ENCODE data around the gene SINHCAF.

Gene SINHCAF

DNA sequence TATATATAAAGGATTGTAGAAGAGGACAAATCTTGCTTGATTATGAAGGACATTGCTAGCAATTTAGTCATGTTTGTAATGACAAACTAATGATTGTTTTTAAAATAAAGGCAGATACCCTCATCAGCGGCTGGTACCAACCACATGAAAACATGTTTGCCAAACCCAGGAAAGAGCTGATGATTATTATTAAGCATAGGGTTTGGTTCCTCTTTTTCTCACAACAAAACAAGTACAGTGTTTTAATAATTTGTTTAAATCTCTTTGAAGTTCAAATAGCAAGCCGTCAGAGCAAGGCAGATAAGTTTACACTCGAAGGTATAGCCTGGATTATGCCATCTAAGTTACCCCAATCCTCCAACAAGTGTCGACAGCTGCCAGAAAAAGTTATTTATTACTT lies 5.3 kb upstream of the SINHCAF start:
- no peak for DNase-seq (ENCODE audit: low spot score)

DNA sequence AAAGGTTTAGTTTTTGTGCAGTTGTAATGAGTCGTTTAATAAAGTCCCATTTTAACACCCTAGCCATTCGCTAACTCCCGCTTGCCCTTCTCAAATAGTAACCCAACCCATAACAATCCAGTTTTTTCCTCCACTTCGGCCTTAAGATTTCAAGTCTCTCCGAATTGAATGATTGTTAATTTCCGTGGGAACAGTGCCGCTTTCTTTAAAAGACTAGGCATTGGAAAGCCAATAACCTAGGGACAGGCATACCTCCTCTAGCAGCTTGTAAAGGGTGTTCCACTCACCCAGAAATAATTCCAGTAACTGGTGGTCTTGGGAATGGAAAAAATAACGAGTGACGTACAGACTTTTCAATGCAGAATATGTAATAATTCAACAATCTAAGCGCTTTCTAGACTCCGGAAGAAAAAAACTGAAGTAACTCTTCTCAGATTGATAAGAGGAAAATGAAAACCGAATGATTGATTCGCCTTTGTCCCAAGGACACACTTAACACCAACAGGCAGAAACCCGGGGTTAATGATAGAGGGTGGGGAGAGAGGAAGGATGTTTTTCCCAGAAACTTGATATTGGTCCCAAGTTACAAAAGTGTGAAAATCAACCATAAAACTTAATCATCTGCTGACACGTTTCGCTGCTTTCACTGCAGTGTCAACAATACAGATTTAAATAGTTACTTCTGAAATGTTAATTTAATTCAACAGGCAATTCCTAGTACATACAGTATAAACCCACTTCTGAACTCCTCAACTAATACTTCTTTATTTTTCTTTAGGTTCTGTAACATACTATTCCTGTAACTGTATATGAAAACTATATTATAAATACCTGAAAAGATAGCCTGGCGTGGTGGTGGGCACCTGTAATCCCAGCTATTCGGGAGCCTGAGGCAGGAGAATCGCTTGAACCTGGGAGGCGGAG lies 1.0 kb upstream of the SINHCAF start:
- DNase-seq (ENCODE audit: low spot score) = peak; percentile 6

DNA sequence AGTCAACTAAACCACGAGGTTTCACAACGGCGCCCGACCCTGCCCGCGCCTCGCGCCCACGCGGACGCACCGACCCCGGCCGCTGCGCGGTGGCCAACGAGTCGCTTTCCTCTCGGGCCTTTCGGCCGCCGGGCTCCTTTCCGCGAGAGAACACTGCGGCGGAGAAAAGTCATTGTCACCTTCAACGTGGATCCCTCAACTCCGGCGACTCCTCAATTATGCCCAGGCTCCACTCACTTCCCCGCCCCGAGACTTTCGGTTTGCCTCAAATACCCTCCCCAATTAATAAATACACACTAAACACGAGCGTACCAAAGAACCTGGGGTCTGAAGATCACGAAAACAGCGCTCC lies 450 bp downstream of the SINHCAF start:
- DNase-seq (ENCODE audit: low spot score) = no peak

DNA sequence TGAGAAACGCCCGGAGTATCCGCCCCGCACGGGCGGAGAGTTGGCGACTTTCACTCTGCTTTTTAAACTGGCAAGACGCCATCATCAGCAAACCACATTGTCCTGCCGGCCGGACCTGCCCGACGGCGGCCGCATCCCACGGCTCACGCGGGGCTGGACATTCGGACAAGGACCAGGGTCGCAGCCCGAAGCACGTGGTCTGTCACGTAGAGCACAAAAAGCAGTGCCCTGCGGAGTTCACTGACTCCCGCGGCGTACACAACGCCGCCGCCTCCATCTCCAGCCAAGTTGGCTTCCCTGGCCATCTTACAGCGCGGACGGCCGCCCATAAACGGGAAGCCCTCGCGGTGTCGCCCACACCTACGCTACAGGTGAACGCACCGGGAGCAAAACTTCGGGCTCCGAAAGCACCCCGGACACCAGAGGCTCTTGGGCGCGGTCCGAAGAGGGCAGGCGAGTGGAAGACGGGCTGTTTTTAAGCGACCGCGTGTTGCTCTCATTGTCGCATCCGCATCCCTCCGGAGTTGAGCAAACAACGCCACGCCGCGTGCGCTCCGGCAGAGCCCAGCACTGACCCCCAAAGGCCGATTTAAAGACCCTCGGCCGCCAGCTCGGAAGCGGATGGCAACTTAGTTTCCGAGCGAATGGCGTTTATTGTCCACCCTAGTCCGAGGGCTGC lies 966 bp downstream of the SINHCAF start:
- peak; percentile 62 for DNase-seq (ENCODE audit: low spot score)

- DNase-seq (ENCODE audit: low spot score) = peak; percentile 68
Measured at GRCh38 chr12:31324116-31324844, 1.7 kb downstream of the SINHCAF start.

DNA sequence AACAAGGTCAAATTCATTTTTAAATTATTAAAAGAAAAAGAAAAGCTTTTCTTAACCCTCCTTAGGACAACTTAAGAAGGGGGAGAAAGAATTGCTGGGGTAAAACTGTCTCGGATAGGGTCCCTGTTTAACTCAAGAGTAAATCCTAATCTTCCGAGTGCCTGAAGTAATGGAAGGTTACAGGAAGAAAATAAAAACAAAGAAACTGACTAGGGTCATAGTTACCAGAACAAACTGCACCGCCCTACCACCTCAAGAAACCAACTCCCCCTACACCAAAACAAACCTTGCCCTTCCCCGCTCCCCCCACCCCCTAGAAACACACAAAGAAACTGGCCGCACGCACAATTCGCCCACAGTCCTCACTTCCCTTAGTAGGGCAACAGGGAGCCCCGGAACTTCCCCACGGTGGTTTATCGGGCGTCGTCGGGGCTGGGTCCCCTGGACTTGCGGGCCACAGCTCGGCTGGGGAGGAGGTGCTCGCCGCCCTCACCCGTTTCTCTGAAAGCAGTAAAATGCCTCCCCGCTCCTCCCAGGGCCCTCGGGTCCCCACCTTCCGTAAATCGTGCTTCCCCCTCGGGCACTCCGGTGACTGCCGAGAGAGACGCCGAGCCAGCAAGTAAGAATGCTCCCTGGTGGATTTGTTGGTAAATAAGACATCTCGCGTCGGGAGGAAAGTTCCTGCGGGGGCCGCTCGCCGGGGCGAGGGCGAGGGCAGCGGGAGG lies 2.4 kb downstream of the SINHCAF start:
- peak; percentile 21 for DNase-seq (ENCODE audit: low spot score)

DNA sequence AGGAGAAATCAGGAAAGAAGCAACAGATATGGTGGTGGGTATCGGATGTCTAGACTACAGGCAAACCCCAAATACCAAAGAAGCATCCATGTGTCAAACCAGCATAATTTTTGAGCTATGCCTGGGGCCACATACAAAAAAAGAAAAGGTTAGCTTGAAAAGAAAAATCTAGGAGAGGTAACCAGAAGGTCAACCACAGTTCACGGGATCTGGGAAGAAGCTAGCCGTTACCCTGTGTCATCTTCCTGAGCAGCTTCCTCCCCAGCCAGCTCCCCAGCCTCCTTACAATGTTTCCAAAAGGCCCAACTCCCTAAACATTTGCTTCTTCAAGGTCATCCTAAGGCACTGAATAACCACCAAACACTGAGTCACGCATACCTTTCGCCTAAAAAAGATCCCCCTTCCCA lies 3.1 kb downstream of the SINHCAF start:
- DNase-seq (ENCODE audit: low spot score) = peak; percentile 15

- no peak for DNase-seq (ENCODE audit: low spot score)
Measured at GRCh38 chr12:31321897-31322228, 4.1 kb downstream of the SINHCAF start.

DNA sequence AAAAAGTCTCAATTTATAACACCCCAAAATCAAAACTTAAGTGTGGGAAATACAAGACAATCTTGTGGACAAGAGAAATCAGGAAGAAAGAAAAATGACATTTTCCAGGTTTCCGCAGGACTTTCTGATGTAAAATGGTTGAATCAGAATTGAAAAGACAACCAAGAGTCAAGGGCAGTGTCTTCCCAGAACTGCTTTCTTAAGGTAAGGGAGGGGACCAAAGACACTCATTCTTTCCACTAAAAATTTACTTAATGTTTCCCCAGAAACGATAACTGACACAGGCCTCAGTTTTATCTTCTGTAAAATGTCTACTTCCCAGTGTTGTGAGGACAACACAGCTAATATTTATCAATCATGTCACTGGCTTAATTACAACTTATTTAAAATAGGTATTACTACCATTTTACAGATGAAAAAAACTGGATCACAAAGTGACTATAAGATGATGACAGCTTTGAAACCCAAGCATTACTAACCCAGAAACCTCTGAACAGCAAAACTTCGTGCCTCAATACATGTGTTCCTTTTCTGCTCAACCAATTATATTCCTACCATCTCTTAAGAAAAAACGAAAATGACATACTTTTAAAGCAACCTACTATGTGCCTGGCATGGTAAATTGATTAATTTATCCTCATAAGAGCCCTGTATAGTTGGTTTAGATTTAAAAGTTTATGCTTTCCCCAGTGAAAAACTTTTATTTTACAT lies 4.6 kb downstream of the SINHCAF start:
- no peak for DNase-seq (ENCODE audit: low spot score)

DNA sequence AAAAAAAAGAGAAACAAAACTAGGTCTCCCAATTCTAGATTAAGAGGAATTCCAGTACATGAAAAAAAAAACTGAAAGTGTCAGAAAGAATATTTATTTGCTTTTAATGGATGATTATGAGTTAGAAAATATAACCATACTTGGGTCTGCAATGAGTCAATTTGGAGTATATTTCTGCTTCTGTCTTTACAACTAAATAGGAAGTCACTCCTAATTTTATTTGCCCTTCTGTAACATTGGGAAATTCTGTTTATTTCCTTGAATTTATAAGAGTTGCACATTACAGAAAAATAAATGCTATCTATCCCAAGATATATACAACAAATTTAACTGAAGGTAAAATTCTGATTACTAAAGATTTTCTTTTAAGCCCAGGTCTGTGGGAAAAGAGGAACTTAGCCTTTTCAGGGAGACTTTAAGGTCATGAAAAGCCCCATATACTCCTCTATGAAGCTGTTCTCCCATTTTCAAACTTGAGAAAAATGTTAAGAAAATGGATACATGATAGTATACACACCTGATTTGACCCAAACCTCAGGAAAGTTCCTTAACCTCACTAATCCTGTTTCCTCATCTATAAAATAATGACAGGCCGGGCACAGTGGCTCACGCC lies 7.2 kb downstream of the SINHCAF start:
- no peak for DNase-seq (ENCODE audit: low spot score)

DNA sequence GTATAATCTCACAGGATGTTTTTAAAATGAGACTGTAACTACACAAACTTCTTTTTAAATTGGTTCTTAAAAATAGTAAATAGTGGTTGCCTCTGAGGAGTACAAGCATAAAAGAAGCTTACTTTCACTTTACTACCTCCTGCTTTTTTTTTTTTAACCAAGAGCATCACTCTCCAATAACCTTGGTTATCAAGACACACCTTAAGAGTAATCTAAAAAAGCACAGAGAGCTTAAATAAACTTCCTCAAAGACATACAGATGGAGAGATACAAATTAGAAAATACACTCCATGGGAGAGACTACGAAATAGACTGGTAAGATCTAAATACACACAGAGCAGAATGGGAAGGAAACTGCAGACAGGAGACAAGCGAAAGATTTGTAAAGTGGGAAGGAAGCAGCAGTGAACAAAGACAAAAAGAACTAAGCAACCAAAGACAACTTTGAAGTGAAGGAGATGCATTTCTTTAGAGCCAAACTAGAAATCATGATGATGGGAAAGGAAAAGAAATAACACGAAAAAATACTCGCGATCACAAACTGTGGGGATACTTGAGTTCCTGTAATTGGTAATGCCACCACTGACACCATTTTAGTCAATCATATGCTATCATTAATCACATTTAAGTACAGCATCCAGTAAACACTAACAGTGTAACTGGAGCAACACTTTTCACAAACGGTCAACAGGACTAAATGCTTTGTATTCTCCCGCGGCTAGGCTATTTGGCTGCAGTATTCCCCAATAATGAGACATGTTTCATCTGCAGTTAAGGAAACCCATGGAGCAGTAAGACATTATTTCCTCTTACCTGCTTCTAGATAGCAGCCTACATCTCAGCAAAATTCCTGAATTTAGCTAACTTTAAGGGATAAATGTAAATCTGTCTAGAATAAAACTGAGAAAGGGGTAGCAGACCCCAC lies 8.2 kb downstream of the SINHCAF start:
- peak; percentile 21 for DNase-seq (ENCODE audit: low spot score)

DNA sequence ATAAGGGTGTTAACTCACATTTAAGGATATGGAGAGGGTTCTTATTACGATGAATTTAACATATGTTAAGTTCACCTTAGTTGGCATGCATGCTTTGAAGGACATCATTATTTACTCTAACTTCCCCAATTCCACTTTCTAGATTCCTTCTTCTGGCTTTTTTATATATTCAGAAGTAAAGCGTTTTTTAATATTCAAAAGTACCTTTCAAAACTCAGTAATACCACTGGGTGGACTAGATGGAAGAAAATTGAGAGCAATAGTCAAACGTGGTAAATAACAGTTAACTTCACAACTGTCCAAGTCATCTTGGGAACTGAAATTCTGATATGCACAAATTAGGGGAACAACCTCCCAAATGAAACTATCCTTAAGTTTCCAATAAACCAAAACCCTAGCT lies 9.1 kb downstream of the SINHCAF start:
- DNase-seq (ENCODE audit: low spot score) = no peak

DNA sequence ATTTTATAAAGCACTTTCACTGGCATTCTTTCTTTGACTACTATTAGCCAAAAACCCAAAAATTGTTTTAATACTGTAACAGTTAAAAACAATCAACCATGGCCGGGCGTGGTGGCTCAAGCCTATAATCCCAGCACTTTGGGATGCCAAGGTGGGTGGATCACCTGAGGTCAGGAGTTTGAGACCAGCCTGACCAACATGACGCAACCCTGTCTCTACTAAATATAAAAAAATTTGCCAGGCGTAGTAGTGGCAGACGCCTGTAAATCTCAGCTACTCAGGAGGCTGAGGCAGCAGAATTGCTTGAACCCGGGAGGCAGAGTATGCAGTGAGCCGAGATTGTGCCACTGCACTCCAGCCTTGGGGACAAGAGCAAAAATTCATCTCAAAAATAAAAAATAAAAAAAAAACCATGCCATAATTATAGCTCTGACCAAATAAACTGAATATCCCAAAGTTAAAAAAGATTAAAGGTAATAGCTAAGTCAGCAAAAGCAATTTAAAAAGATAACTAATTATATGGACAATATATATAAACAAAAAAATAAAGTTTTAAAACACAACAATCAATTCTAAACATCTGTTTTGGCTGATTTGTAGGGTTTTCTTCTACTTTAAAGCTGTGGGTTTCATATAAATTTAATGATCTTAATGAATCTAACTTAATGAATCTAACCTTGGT lies 10.0 kb downstream of the SINHCAF start:
- no peak for DNase-seq (ENCODE audit: low spot score)

DNA sequence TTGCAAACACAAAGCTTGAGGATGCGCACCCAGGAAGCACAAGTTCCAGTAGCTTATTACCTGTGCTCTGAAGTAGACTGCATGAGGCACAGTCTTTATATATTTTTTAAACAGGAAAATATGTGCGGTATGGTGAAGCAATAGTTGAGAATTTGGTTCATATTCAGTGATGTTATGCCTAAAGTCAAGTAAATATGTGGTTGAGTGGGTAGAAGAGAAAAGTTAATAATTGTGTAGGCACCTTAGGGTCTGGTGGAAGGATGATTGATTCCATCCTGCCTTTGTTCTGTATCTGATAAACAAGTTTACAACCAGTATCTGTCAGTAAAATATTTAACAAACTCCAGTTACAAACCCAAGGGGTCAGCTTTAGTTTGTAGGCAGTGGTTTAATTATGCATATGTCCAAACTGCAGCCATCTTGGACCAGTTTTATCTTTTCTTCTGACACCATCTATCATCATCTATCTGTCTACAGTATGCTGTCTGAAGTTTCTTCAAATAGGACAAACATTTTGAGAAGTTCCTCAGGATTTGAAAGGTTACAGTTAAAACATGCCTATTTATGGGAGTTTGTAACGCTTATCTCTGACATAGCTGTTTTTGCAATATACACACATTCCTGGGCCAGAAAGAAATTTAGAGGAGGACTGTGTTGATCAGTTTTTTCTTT lies 10.8 kb downstream of the SINHCAF start:
- DNase-seq (ENCODE audit: low spot score) = no peak

- DNase-seq (ENCODE audit: low spot score) = no peak
Measured at GRCh38 chr12:31312431-31312830, 13.5 kb downstream of the SINHCAF start.

DNA sequence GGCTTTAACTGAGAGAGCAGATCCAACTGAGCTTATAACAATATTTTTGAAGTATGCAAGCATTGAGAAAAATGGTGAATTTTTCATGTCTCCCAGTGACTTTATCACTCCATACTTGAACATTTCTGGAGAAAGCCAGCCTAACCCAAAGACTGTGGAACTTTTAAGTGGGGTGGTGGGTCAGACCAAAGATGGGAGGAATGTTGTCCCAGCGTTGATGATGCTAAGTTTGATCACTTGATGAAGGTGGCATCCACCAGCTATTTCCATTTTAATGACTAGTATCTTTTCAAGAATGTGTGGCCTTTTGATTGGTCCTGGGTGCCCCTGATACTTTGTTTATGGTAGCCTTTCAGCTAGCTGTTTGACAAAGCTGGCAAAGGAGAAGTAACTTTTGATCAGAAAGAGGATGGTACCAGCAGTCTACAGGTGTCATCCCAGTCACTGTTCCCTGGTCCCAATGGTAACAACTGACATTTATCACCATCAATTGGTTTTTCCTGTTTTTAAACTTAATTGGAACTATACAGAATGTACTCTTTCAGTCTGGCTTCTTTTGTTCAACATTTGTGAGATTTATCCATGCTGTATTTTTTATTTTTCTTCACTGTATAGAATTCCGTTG lies 14.2 kb downstream of the SINHCAF start:
- DNase-seq (ENCODE audit: low spot score) = no peak

GRCh38 chr12:31310488-31310887 lies 15.5 kb downstream of the SINHCAF start:
- DNase-seq (ENCODE audit: low spot score) = no peak

GRCh38 chr12:31309279-31309678 lies 16.7 kb downstream of the SINHCAF start:
- no peak for DNase-seq (ENCODE audit: low spot score)

Data from hepatic stellate cell (primary cell).